HG02852 (cell line): ENCODE results near the gene INHBC.
"Not testable (repeated sequence)": the region's sequence is repeated elsewhere in the genome, so short reads cannot be mapped to it uniquely, and the experiment has no call there.

ENCODE experiments used
- ATAC-seq: cut with Tn5 transposase; IDR thresholded peaks from one replicate; pipeline ENCODE4 v1.9.1; 2021; ENCODE audit warnings: mild to moderate bottlenecking, moderate library complexity; ENCODE audit not compliant: unreplicated experiment

INHBC gene

DNA sequence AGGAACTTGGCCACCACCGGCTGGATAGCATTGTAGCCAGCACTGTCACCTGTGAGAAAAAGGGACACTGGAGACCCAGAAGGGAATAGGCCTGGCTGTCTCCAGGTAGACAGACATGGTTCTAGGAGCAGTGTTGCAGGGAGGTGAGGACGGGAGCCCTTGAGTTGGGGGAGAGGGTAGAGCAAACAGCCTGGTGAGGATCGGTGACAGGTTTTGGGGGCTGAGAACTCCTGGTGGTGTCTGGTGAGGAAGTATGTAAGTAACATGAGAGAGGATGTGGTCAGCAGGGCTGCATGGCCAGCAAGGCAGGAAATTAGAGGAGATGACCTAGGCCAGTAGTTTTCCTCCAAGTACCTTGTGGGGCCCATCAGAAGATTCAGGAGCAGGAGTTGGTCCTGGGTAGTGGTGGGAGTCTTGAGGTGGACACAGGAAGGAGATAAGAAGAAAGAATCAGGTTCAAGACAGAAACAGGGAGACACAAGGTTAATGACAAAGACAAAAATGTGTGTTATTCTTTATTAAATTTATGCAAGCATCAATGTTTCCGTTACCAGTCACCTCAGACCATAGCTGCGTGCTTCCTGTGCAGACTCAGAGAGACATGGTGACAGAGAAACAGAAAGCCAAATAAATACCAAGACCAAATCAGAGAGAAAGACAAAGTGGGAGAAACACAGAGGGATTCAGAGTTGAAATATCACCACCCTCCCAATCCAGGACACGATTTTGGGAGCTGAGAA lies 45.0 kb downstream of the INHBC start, which contains the start of gene ARHGAP9:
TSS of gene ARHGAP9 (minus strand) at position 491 of the 740 bp plus-strand sequence. CDS start at position 31, 460 bp downstream.
- peak; percentile 29 for ATAC-seq

DNA sequence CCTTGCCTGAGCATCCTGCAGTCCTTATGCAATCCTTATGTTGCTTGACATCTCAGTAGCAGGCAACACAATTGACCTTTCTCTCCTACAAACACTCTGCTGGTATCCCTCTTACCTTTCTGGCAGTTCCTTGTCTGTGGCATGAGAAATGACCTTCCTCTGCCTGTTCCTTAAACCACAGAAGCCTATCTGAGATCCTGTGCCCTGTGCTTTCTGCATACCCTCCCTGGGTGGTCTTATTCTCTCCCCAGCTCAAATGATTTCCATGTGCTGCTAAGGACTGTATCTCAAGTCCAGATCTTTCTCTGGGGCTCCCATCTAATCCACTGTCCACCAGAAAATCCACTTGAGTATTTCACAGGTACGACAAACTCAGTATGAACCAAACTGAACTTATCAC lies 47.1 kb downstream of the INHBC start:
- ATAC-seq, result no peak

DNA sequence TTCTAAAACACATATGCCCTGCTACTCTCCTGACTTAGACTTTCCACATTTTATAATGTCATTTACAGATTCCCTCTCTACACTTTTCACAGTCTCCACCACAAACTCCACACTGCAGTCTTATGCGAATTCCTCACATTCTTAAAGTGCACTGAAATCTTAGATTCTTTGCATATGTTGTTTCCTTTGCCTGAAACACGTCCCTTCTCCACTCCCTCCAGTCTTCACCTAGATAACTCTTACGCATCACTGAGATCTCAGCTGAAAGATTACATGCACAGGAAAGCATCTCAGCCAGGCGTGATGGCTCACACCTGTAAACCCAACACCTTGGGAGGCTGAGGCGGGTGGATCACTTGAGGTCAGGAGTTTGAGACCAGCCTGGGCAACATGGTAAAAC lies 48.9 kb downstream of the INHBC start:
- no peak for ATAC-seq

DNA sequence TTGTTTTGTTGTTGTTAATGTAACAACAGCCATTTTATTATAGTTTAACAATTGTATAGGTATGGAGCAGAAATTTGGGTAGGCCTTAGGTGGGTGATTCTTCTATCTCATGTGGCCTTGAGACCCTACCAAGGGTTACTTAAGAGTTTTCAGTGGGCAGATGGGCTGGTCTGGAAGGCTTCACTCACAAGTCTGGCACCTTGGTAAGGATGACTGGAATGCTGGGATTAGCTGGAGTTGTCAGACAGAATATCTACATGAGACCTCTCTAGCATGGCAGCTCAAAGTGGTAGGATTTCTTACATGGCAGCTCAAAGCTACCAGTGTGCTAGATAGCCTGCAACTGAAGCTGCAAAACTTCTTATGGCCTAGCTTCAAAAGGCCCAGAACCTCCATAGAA lies 51.1 kb downstream of the INHBC start:
- no peak for ATAC-seq

DNA sequence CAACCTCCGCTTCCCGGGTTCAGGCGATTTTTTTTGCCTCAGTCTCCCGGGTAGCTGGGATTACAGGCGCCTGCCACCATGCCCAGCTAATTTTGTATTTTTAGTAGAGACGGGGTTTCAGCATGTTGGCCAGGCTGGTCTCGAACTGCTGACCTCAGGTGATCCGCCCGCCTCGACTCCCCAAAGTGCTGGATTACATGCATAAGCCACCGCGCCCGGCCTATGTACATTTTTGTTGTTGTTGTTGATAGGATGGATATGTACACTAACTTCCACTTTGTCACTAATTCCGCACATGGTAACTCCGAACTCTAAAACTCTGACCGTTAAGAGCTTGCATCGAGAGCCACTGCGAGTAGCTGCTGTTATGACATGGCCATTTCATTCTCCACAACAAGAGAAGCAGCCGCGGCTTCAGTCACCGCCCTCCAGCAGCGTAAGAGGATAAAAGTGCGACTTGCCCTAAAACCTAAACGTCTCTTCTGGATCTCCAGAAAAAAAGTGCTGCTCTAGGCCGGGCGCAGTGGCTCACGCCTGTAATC lies 52.5 kb downstream of the INHBC start:
- ATAC-seq, result no peak

DNA sequence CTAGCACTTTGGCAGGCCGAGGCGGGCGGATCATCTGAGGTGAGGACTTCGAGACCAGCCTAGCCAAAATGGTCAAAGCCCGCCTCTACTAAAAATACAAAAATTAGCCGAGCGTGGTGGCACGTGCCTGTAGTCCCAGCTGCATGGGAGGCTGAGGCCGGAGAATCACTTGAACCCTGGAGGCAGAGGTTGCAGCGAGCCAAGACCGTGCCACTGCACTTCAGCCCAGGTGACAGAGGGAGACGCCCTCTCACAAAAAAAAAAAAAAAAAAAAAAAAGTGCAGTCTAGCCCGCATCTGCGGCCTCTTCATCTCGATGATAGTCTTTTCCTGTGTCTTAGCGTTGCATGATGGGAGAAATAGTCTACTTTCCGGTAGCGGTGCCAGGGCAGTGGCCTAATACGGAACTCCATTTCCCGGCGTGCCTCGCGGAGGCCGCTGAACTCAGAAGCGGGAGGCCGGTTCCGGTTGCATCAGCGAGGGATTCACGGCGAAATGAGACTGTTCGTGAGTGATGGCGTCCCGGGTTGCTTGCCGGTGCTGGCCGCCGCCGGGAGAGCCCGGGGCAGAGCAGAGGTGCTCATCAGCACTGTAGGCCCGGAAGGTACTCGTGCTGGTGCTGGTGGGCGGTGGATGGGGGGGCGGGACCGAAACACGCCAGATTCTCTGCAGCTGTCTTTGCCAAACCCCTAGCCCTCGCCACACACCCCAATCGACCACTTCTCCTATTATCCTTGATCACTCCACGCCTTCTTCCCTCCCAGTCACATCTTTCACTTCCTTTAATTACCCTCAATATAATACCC lies 53.2 kb downstream of the INHBC start, which contains the start of gene MARS1:
TSS of gene MARS1 (plus strand) at position 472 of the 805 bp plus-strand sequence. CDS start at position 495, 23 bp downstream.
- peak; percentile 95 for ATAC-seq

DNA sequence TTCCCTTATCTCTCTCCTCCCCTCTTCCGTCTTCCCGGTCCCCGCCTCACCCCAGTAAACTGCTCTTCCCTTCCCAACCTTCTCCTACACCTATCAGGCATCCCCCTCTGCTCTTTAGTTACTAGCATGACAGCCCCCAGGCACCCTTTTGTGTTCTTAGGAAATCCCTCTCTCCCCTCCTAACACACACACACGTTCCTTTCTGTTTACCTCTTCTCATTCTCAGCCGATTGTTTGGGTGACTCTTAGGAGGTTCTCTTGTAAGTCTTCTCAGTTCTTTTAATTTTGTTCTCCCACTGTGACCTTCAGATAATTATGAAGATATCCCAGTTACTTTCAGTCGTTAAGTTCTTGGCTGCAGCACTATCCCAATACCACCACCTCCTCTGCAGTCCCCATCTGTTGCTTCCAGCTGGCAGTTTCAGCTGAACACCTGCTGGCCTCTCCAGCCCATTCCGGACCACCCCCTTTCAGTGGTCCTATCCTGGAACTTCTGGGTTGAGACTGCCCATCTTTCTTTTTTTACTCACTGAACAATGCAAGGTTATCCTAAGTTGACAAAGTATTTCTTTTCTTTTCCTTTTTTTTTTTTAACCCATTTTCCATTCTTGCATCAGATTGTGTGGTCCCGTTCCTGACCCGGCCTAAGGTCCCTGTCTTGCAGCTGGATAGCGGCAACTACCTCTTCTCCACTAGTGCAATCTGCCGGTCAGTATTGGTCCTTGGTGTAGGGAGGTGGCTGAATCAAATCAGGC lies 54.0 kb downstream of the INHBC start:
- ATAC-seq, result no peak

DNA sequence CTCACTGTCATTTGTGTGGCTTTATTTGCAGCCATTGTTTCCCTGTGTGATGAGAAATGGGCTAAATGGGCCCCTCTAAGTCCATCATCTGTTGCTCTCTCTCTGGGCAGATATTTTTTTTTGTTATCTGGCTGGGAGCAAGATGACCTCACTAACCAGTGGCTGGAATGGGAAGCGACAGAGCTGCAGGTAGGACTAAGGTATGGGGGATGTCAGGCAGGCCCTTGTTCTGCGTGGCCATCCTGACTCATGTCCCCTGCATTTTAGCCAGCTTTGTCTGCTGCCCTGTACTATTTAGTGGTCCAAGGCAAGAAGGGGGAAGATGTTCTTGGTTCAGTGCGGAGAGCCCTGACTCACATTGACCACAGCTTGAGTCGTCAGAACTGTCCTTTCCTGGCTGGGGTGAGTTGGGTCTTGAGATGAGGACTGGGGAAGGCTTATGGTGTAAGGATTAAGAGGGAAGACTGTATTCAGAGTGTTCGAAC lies 54.6 kb downstream of the INHBC start:
- ATAC-seq, result no peak

DNA sequence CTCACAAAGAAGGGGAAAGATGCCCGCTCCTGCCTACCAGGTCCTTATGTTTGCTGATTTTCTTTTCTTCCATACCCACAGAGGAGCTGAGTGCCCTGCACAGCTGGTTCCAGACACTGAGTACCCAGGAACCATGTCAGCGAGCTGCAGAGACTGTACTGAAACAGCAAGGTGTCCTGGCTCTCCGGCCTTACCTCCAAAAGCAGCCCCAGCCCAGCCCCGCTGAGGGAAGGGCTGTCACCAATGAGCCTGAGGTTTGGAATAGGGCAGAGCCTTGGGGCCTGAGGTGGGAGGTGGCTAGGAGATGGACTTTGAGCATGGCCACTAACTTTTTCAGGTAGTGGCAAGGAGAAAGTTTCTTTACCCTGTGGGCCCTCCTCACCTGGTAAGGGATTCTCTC lies 55.5 kb downstream of the INHBC start:
- no peak for ATAC-seq

DNA sequence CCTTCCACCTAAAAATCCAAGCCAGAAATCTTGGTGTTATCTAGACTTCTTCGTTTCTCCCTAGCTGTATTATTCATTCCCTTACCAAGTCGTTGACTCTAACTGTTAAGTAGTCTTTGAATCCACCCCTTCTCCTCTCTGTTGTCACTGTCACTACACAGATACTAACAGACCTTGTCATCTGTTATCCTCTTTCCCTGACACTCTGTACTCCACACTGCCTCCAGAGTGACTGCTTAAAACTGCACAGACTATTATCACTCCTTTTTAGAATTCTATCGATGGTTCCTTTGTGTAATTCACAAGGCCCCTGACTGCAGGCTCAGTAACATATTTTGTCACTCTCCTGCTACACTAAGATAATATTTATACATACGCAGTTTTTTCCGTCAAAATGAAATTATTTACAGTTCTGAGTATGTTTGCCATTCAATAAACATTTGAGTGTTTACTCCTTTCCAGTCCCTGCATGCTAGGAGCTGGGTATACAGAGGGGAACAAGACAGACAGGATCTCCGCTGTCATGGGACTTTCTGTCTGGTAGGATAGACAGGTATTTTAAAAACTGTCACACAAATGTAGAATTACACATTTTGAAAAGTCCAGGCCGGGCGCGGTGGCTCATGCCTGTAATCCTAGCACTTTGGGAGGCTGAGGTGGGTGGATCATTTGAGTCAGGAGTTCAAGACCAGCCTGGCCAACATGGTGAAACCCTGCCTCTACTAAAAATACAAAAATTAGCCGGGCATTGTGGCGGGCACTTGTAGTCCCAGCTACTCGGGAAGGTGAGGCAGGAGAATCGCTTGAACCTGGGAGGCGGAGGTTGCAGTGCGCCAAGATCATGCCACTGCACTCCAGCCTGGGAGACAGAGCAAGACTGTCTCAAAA lies 57.1 kb downstream of the INHBC start:
- no peak for ATAC-seq

DNA sequence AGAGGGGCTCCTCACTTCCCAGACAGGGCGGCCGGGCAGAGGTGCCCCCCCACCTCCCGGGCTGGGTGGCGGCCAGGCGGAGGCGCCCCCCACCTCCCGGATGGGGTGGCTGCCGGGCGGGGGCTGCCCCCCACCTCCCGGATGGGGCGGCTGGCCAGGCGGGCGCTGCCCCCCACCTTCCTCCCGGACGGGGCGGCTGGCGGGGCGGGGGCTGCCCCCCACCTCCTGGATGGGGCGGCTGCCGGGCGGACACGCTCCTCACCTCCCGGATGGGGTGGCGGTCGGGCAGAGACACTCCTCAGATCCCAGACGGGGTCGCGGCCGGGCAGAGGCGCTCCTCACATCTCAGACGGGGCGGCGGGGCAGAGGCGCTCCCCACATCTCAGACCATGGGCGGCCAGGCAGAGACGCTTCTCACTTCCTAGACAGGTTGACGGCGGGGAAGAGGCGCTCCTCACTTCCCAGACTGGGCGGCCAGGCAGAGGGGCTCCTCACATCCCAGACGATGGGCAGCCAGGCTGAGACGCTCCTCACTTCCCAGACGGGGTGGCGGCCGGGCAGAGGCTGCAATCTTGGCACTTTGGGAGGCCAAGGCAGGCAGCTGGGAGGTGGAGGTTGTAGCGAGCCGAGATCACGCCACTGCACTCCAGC lies 60.6 kb downstream of the INHBC start:
- not testable (repeated sequence) for ATAC-seq

DNA sequence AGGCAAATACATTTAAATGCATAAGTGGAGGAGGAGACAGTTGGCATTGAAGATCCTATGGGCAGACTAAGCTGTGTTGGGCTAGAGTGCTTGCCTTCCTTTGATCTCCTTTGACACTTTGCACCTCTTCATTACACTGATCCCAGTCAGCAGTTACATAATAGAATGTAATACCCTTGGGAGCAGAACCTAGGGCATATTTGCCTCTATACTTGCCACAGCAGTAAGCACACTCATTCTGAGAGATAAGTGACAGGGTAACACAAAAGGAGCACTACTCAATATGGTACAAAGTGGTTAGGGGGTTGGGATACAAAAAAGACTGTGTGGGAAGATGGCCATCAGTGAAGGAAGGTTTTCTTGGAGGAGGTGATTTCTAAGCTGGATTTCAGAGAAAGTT lies 62.2 kb downstream of the INHBC start:
- ATAC-seq, result no peak

DNA sequence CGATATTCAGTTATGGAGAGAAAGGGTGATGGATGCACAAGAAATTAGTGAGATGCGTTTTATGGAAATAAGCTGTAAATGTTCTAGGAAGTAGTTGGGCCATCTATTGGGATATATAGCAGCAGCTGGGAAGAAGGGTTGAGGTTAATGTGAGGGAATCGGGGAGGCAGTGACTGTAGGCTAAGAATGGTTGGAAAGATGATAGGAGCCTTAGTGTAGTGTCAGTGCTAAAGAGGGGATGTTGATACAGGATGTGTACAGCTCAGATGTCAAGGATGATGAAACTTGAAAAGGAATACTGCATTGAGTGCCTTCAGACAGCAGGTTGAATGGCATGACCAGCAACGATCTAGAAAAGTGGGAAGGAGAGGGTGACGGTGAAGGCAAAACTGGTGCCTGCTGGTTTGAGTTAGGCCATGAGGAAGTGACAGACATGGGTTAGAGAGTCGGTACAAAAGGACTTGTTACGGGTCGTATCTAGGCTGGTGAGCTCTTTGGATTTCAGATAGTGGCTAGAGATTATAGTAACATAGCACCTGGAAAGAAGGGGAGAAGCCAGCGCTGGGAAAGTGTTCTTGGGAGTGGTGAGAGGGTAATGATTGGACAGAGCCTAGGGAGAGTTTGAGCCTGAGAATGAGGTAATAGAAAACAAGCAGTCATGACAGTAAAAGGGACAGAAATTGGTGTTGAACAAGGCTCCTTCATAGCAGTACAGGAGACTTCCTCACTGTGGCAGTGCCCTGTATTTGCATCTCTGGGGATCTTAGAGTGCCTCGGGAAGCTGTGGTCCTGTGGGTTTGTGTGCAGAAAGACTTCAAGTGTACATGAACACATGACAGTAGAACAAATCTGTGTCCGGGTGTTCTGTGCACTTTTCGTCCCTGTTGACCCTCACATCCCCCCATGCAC lies 62.9 kb downstream of the INHBC start:
- no peak for ATAC-seq

DNA sequence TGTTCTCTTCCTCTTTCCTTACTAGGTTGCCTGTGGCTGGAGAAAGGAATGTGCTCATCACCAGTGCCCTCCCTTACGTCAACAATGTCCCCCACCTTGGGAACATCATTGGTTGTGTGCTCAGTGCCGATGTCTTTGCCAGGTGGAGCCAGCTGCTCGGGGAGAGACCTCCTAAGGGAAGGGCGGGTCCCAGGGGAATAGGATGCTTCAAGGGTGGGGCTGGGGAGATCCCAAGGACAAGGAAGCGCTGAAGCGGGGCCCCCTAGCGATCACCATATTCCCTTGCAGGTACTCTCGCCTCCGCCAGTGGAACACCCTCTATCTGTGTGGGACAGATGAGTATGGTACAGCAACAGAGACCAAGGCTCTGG lies 63.5 kb downstream of the INHBC start:
- no peak for ATAC-seq

DNA sequence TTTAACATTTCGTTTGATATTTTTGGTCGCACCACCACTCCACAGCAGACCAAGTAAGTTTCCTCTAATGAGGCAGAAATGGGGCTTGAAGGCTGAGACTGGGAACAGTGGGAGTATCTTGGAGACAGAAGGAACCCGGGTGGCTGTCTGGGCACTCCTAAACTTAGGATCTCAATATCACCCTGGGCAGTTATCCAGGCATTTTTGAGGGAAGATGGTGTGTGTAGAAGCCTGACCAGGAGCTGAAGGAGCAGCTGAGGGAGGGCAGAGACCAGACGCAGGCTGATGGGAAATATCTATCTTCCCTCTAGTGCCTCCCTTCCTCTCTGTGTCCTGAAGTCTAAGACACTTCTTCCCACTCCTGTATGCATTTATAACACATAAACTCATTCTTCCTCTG lies 64.0 kb downstream of the INHBC start:
- no peak for ATAC-seq

DNA sequence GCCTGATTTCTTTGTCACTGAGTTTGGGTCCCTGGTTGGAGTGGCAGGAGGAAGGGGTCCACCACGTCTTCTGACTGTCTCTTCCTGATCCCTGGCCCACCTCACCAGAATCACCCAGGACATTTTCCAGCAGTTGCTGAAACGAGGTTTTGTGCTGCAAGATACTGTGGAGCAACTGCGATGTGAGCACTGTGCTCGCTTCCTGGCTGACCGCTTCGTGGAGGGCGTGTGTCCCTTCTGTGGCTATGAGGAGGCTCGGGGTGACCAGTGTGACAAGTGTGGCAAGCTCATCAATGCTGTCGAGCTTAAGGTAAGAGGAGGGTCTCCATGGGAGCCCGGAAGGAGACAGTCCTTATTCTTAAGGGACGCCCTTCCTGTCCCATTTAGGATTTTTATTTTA lies 65.6 kb downstream of the INHBC start:
- ATAC-seq, result no peak
